ENCODE results near the gene MSLN. TPM values are rescaled to one million over a fixed set of nuclear protein-coding genes. Genes with fewer than 3 reads are reported as not detected.

The MSLN gene
- total RNA-seq, 4 donors from 2014 or later = 0.31 to 7.3 (median 0.49) TPM; not detected in 1

DNA sequence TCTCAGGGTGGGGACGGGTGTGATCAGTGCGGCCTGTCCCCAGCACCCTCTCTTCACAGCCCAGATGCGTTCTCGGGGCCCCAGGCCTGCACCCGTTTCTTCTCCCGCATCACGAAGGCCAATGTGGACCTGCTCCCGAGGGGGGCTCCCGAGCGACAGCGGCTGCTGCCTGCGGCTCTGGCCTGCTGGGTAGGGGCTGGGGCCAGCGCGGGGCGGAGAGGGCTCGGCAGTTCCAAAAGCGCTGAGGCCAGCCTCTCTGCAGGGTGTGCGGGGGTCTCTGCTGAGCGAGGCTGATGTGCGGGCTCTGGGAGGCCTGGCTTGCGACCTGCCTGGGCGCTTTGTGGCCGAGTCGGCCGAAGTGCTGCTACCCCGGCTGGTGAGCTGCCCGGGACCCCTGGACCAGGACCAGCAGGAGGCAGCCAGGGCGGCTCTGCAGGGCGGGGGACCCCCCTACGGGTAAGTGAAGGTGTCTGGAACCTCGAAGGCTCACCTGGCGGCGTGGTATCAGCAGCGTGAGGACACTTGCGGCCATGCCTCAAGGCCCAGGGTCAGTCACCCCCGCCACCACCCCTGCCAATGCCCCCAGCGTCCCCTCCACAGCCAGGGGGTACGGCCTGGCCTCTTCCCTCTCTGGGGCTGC, 4.4 kb downstream of the MSLN start:
- DNase-seq (ENCODE audit: low spot score in 2 of 2) = no peak
- WGBS = 76% methylated on average over 12 of the region's 38 CpGs
- Histone ChIP-seq H3K27ac (no peak overlapping the region), H3K27me3 (peaks cover 56% of the 10 kb centered on the region), H3K9me3 (no peaks in the 10 kb centered on the region), H3K4me1 (peaks cover 12% of the 10 kb centered on the region), H3K4me3 (no peak overlapping the region), H3K36me3 (no peaks in the 10 kb centered on the region)
- TF ChIP-seq EP300 (IDR thresholded peaks at IDR 0.05) (no peak), POLR2AphosphoS5 (IDR thresholded peaks at IDR 0.05) (no peak), POLR2A (IDR thresholded peaks at IDR 0.05) (no peak)
- TF ChIP-seq, protein P1, sequence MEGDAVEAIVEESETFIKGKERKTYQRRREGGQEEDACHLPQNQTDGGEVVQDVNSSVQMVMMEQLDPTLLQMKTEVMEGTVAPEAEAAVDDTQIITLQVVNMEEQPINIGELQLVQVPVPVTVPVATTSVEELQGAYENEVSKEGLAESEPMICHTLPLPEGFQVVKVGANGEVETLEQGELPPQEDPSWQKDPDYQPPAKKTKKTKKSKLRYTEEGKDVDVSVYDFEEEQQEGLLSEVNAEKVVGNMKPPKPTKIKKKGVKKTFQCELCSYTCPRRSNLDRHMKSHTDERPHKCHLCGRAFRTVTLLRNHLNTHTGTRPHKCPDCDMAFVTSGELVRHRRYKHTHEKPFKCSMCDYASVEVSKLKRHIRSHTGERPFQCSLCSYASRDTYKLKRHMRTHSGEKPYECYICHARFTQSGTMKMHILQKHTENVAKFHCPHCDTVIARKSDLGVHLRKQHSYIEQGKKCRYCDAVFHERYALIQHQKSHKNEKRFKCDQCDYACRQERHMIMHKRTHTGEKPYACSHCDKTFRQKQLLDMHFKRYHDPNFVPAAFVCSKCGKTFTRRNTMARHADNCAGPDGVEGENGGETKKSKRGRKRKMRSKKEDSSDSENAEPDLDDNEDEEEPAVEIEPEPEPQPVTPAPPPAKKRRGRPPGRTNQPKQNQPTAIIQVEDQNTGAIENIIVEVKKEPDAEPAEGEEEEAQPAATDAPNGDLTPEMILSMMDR (IDR thresholded peaks at IDR 0.05) = no peak

DNA sequence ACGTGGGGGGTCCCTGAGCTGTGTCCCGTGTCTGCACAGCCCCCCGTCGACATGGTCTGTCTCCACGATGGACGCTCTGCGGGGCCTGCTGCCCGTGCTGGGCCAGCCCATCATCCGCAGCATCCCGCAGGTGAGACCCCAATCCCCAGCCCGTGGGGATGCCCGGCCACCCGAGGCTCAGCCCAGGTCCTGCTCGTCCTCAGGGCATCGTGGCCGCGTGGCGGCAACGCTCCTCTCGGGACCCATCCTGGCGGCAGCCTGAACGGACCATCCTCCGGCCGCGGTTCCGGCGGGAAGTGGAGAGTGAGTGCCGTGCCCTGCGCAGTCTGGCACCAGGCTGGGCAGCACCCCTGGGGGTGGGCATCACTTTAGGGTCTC, 4.9 kb downstream of the MSLN start:
- no peak for DNase-seq (ENCODE audit: low spot score in 2 of 2)
- H3K27me3 ChIP-seq = peaks cover 61% of the 10 kb centered on the region
- H3K4me3 ChIP-seq = no peak overlapping the region
- no peaks in the 10 kb centered on the region for H3K36me3 ChIP-seq
- no peaks in the 10 kb centered on the region for H3K9me3 ChIP-seq
- peaks cover 9% of the 10 kb centered on the region for H3K4me1 ChIP-seq
- H3K27ac ChIP-seq = no peak overlapping the region
- 93% methylated on average over 13 of the region's 29 CpGs for WGBS
- TF ChIP-seq, protein P1 (IDR thresholded peaks at IDR 0.05) = no peak
- TF ChIP-seq POLR2A (IDR thresholded peaks at IDR 0.05) (no peak), EP300 (IDR thresholded peaks at IDR 0.05) (no peak), POLR2AphosphoS5 (IDR thresholded peaks at IDR 0.05) (no peak)

DNA sequence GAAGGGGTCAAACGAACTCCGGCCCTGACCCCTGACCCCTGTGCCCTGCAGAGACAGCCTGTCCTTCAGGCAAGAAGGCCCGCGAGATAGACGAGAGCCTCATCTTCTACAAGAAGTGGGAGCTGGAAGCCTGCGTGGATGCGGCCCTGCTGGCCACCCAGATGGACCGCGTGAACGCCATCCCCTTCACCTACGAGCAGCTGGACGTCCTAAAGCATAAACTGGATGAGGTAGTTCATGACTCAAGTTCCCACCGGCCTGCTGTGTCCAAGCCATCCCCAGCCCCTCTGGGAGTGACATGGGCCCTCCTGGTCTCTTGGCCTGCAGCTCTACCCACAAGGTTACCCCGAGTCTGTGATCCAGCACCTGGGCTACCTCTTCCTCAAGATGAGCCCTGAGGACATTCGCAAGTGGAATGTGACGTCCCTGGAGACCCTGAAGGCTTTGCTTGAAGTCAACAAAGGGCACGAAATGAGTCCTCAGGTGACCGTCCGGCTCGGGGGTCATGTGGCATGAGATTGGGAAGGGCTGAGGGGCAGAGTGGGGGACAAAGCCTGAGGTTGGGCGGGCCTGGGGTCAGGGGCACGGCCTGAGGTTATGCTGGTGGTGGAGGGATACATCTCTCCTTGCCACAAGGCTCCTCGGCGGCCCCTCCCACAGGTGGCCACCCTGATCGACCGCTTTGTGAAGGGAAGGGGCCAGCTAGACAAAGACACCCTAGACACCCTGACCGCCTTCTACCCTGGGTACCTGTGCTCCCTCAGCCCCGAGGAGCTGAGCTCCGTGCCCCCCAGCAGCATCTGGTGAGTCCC, 5.7 kb downstream of the MSLN start:
- TF ChIP-seq POLR2A (IDR thresholded peaks at IDR 0.05) (no peak), POLR2AphosphoS5 (IDR thresholded peaks at IDR 0.05) (no peak), EP300 (IDR thresholded peaks at IDR 0.05) (no peak)
- TF ChIP-seq, protein P1 (IDR thresholded peaks at IDR 0.05) = no peak
- Histone ChIP-seq H3K4me3 (no peak overlapping the region), H3K9me3 (no peaks in the 10 kb centered on the region), H3K27me3 (peaks cover 66% of the 10 kb centered on the region), H3K27ac (no peak overlapping the region), H3K4me1 (peaks cover 6% of the 10 kb centered on the region), H3K36me3 (no peaks in the 10 kb centered on the region)
- WGBS = 84% methylated on average over 23 of the region's 29 CpGs
- no peak for DNase-seq (ENCODE audit: low spot score in 2 of 2)

DNA sequence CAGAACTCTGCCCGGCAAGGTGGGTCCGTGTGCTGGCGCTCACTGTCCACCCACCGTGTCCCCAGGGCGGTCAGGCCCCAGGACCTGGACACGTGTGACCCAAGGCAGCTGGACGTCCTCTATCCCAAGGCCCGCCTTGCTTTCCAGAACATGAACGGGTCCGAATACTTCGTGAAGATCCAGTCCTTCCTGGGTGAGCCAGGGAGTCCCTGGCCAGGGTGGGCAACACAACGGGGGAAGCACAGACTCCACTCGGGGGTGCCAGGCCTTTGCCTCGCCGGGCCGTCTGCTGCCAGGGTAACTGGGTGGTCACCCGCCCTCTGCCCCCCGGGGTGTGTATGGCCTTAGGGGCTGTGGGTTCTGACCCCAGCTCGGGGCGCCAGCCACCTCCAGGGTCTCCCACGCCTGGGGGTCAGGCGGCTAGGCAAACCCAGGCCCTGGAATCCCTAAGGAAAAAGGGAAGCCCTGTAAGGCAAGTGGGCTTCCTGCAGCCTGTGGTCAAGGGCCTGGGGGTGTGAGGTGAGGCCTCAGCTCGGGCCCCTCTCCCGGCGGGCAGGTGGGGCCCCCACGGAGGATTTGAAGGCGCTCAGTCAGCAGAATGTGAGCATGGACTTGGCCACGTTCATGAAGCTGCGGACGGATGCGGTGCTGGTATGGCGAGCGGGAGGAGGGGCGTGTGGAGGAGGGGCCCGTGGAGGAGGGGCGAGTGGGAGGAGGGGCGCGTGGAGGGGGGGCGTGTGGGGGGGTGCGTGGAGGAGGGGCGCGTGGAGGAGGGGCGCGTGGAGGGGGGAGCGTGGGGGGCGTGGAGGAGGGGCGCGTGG, 6.5 kb downstream of the MSLN start:
- H3K4me3 ChIP-seq = no peak overlapping the region
- peaks cover 63% of the 10 kb centered on the region for H3K27me3 ChIP-seq
- no peak overlapping the region for H3K27ac ChIP-seq

DNA sequence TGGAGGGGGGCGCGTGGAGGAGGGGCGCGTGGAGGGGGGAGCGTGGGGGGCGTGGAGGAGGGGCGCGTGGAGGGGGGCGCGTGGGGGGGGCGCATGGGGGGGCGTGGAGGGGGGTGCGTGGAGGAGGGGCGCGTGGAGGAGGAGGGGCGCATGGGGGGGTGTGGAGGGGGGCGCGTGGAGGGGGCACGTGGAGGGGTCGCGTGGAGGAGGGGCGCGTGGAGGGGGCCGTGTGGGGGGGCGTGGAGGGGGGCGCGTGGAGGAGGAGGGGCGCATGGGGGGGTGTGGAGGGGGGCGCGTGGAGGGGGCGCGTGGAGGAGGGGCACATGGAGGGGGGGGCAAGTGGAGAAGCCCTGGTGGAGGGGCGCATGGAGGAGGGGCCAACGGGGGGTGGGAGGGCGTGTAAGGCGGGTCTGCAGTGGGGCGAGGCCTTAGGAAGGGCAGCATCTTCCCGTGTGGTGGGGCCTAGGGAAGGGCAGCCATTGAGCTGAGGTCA, 7.3 kb downstream of the MSLN start:
- peaks cover 56% of the 10 kb centered on the region for H3K27me3 ChIP-seq
- H3K36me3 ChIP-seq = no peaks in the 10 kb centered on the region
- no peak overlapping the region for H3K27ac ChIP-seq
- TF ChIP-seq, protein P1 (IDR thresholded peaks at IDR 0.05) = no peak
- TF ChIP-seq POLR2AphosphoS5 (IDR thresholded peaks at IDR 0.05) = no peak
- TF ChIP-seq EP300 (IDR thresholded peaks at IDR 0.05) = no peak
- TF ChIP-seq POLR2A (IDR thresholded peaks at IDR 0.05) = no peak
- H3K4me3 ChIP-seq = no peak overlapping the region
- WGBS = 43% methylated on average over 6 of the region's 38 CpGs
- DNase-seq (ENCODE audit: low spot score in 2 of 2) = no peak
- no peaks in the 10 kb centered on the region for H3K9me3 ChIP-seq
- H3K4me1 ChIP-seq = peaks cover 6% of the 10 kb centered on the region

More for the DNA sequence above, 6.5 kb downstream of the MSLN start:
- no peaks in the 10 kb centered on the region for H3K36me3 ChIP-seq
- no CpG with 5 or more reads among the region's 48 CpGs for WGBS
- DNase-seq (ENCODE audit: low spot score in 2 of 2) = no peak
- no peak for TF ChIP-seq EP300 (IDR thresholded peaks at IDR 0.05)
- peaks cover 6% of the 10 kb centered on the region for H3K4me1 ChIP-seq
- no peaks in the 10 kb centered on the region for H3K9me3 ChIP-seq
